Neural crest cell (in vitro differentiated cells): ENCODE results near the gene ODF4. TPM values are rescaled to one million over a fixed set of nuclear protein-coding genes. Genes with fewer than 3 reads are reported as not detected.

Experiments
- DNase-seq: peaks from one replicate; pipeline ENCODE4 v3.0.0; 2021; ENCODE audit warnings: low read depth, mixed read lengths, low spot score
- H3K27ac Mint-ChIP-seq: one replicate; pipeline ENCODE4 v1.8.0; 2021; ENCODE audit warnings: mild to moderate bottlenecking, mixed read lengths; ENCODE audit not compliant: unreplicated experiment
- H3K27me3 Mint-ChIP-seq: 2 replicates; pipeline ENCODE4 v1.8.0; 2021; ENCODE audit warnings: low read depth, mild to moderate bottlenecking, mixed read lengths
- H3K36me3 Mint-ChIP-seq: 2 replicates; pipeline ENCODE4 v1.8.0; 2021; ENCODE audit warnings: low read depth, mild to moderate bottlenecking, mixed read lengths
- H3K4me1 Mint-ChIP-seq: 2 replicates; pipeline ENCODE4 v1.8.0; 2021; ENCODE audit warnings: mixed read lengths
- H3K4me3 Mint-ChIP-seq: one replicate; pipeline ENCODE4 v1.8.0; 2021; ENCODE audit warnings: mild to moderate bottlenecking, mixed read lengths
- H3K9me3 Mint-ChIP-seq: 2 replicates; pipeline ENCODE4 v1.8.0; 2021; ENCODE audit warnings: mixed read lengths
- CTCF ChIP-seq: fragments of 200-600 bp; sonication (generic); conservative IDR thresholded peaks from 2 replicates; pipeline ENCODE4 v1.5.0; 2021; ENCODE audit warnings: antibody characterized with exemption, mild to moderate bottlenecking
- total RNA-seq: library from RNA; stranded (reverse); gene quantifications from 2 replicates; pipeline ENCODE4 v1.2.1, GENCODE V29; 2021

ODF4 gene
- total RNA-seq, 1 donor from 2014 or later: not detected

- H3K27me3 Mint-ChIP-seq: peaks cover 13% of the 10 kb centered on the region
- no peaks in the 10 kb centered on the region for H3K9me3 Mint-ChIP-seq
- peaks cover 5% of the 10 kb centered on the region for H3K4me1 Mint-ChIP-seq
- H3K36me3 Mint-ChIP-seq: no peaks in the 10 kb centered on the region
- H3K27ac Mint-ChIP-seq: no peak overlapping the region
- no peak for TF ChIP-seq CTCF
- H3K4me3 Mint-ChIP-seq: no peak overlapping the region
- no peak for DNase-seq
Observed at GRCh38 chr17:8350339-8350738, 10.7 kb downstream of the ODF4 start.

GRCh38 chr17:8353736-8354135, 14.1 kb downstream of the ODF4 start:
- Mint-ChIP-seq H3K9me3 (peaks cover 5% of the 10 kb centered on the region), H3K4me1 (peaks cover 6% of the 10 kb centered on the region), H3K36me3 (peaks cover 2% of the 10 kb centered on the region), H3K27ac (no peak overlapping the region), H3K27me3 (no peaks in the 10 kb centered on the region), H3K4me3 (no peak overlapping the region)
- no peak for TF ChIP-seq CTCF
- no peak for DNase-seq

- Mint-ChIP-seq H3K36me3 (peaks cover 2% of the 10 kb centered on the region), H3K27ac (no peak overlapping the region)
Observed at GRCh38 chr17:8354236-8354635, 14.6 kb downstream of the ODF4 start.

GRCh38 chr17:8357910-8358309, 18.3 kb downstream of the ODF4 start:
- H3K36me3 Mint-ChIP-seq: peaks cover 3% of the 10 kb centered on the region
- H3K4me1 Mint-ChIP-seq: peaks cover 29% of the 10 kb centered on the region
- H3K27ac Mint-ChIP-seq: no peak overlapping the region
- DNase-seq: no peak
- no peak for TF ChIP-seq CTCF
- peaks cover 5% of the 10 kb centered on the region for H3K9me3 Mint-ChIP-seq
- H3K27me3 Mint-ChIP-seq: no peaks in the 10 kb centered on the region
- no peak overlapping the region for H3K4me3 Mint-ChIP-seq

More at GRCh38 chr17:8354236-8354635, 14.6 kb downstream of the ODF4 start:
- Mint-ChIP-seq H3K9me3 (peaks cover 5% of the 10 kb centered on the region), H3K4me1 (peaks cover 11% of the 10 kb centered on the region), H3K27me3 (no peaks in the 10 kb centered on the region), H3K4me3 (no peak overlapping the region)
- DNase-seq: no peak
- no peak for TF ChIP-seq CTCF

GRCh38 chr17:8359769-8360168, 20.1 kb downstream of the ODF4 start:
- no peak overlapping the region for H3K4me3 Mint-ChIP-seq
- no peaks in the 10 kb centered on the region for H3K27me3 Mint-ChIP-seq
- H3K27ac Mint-ChIP-seq: peak overlapping the region; percentile 84
- peaks cover 4% of the 10 kb centered on the region for H3K36me3 Mint-ChIP-seq
- DNase-seq: no peak
- TF ChIP-seq CTCF: no peak
- peaks cover 24% of the 10 kb centered on the region for H3K4me1 Mint-ChIP-seq
- H3K9me3 Mint-ChIP-seq: peaks cover 5% of the 10 kb centered on the region

GRCh38 chr17:8360260-8360659, 20.6 kb downstream of the ODF4 start:
- H3K9me3 Mint-ChIP-seq: peaks cover 5% of the 10 kb centered on the region
- H3K4me1 Mint-ChIP-seq: peaks cover 24% of the 10 kb centered on the region
- DNase-seq: no peak
- TF ChIP-seq CTCF: no peak
- H3K4me3 Mint-ChIP-seq: no peak overlapping the region
- peaks cover 4% of the 10 kb centered on the region for H3K36me3 Mint-ChIP-seq
- H3K27me3 Mint-ChIP-seq: no peaks in the 10 kb centered on the region
- H3K27ac Mint-ChIP-seq: peak overlapping the region; percentile 57
